K562 (cell line): ENCODE data around the gene ZNF862.

Experiments
- CREB1 ChIP-seq, 2 experiments: sonication (generic) in 1 of 2; formaldehyde crosslinking in 1 of 2; IDR thresholded peaks; 2 replicates each; pipeline versions ENCODE4 v1.6.1 to v1.8.0; 2012 to 2022; ENCODE audit warnings: inconsistent platforms in 1 of 2, mild to moderate bottlenecking in 1 of 2, missing genetic modification reagents in 1 of 2, moderate library complexity in 1 of 2
- ZNF830 ChIP-seq: fragments of 250-450 bp; sonication (Bioruptor Pico); IDR thresholded peaks from 2 replicates; pipeline ENCODE4 v1.5.0; 2021; ENCODE audit warnings: mild to moderate bottlenecking

- no peak for TF ChIP-seq CREB1 (IDR thresholded peaks at IDR 0.05)
- TF ChIP-seq CREB1 (CRISPR knock-in tag; IDR thresholded peaks at IDR 0.05): no peak
- no peak for TF ChIP-seq ZNF830 (CRISPR knock-in tag)
Observed at GRCh38 chr7:149801816-149802215, 36.4 kb upstream of the ZNF862 start.
